T-helper 2 cell treated with Interferon-gamma antibody and Interleukin-4, amounts not matched to agents 5 μg/mL and 100 μg/mL, for 36 hours (primary cell): Measurements from ENCODE around the gene FBLN2.

Experiments used
- DNase-seq: peaks from one replicate; pipeline ENCODE4 v3.0.0; 2021; ENCODE audit warnings: low spot score
- H3K27ac Mint-ChIP-seq: one replicate; pipeline ENCODE4 v1.8.0; 2021; ENCODE audit warnings: mild to moderate bottlenecking, mixed read lengths
- H3K27me3 Mint-ChIP-seq: one replicate; pipeline ENCODE4 v1.8.0; 2021; ENCODE audit warnings: low read depth, mixed read lengths
- H3K36me3 Mint-ChIP-seq: one replicate; pipeline ENCODE4 v1.8.0; 2021; ENCODE audit warnings: low read depth, mixed read lengths
- H3K4me1 Mint-ChIP-seq: one replicate; pipeline ENCODE4 v1.8.0; 2021; ENCODE audit warnings: low read depth, mixed read lengths
- H3K4me3 Mint-ChIP-seq: one replicate; pipeline ENCODE4 v1.8.0; 2022; ENCODE audit warnings: mild to moderate bottlenecking, moderate library complexity, mixed read lengths
- H3K9me3 Mint-ChIP-seq: one replicate; pipeline ENCODE4 v1.8.0; 2021; ENCODE audit warnings: mixed read lengths

FBLN2 gene

DNA sequence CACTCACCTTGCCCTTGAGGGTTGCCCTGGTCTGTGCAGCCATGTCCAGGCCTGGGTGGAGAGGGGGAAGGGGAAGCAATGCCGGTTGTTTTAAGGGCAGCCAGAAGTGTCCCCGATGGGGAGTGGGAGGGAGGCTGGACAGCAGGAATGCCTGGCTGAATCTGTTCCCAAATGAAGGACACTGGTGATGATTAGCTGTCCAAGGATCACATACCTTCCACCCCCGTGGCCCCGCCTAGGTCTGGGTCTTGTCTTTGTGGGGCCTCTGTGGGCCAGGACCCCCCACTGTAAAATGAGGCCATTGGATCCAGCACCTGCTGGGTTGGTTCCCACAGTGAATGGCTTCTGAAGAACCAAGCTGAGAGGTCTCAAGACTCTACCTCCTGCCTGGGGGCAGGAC lies 71.4 kb downstream of the FBLN2 start:
- H3K4me1 Mint-ChIP-seq: no peaks in the 10 kb centered on the region
- DNase-seq: no peak
- no peaks in the 10 kb centered on the region for H3K36me3 Mint-ChIP-seq
- H3K27me3 Mint-ChIP-seq: no peaks in the 10 kb centered on the region
- no peak overlapping the region for H3K27ac Mint-ChIP-seq
- no peaks in the 10 kb centered on the region for H3K9me3 Mint-ChIP-seq
- H3K4me3 Mint-ChIP-seq: no peak overlapping the region

GRCh38 chr3:13620776-13621365 lies 71.9 kb downstream of the FBLN2 start:
- Mint-ChIP-seq H3K36me3 (no peaks in the 10 kb centered on the region), H3K27ac (no peak overlapping the region), H3K4me3 (no peak overlapping the region)

GRCh38 chr3:13621381-13622221 lies 72.7 kb downstream of the FBLN2 start:
- Mint-ChIP-seq H3K27ac (peak overlapping the region; percentile 86), H3K36me3 (no peaks in the 10 kb centered on the region), H3K4me1 (no peaks in the 10 kb centered on the region), H3K9me3 (no peaks in the 10 kb centered on the region), H3K27me3 (no peaks in the 10 kb centered on the region), H3K4me3 (peak overlapping the region; percentile 65)
- no peak for DNase-seq

More at GRCh38 chr3:13620776-13621365, 71.9 kb downstream of the FBLN2 start:
- no peak for DNase-seq
- Mint-ChIP-seq H3K9me3 (no peaks in the 10 kb centered on the region), H3K27me3 (no peaks in the 10 kb centered on the region), H3K4me1 (no peaks in the 10 kb centered on the region)

GRCh38 chr3:13622356-13622755 lies 73.4 kb downstream of the FBLN2 start:
- DNase-seq: no peak
- Mint-ChIP-seq H3K4me1 (no peaks in the 10 kb centered on the region), H3K4me3 (no peak overlapping the region), H3K27ac (no peak overlapping the region), H3K9me3 (no peaks in the 10 kb centered on the region), H3K27me3 (no peaks in the 10 kb centered on the region), H3K36me3 (no peaks in the 10 kb centered on the region)

DNA sequence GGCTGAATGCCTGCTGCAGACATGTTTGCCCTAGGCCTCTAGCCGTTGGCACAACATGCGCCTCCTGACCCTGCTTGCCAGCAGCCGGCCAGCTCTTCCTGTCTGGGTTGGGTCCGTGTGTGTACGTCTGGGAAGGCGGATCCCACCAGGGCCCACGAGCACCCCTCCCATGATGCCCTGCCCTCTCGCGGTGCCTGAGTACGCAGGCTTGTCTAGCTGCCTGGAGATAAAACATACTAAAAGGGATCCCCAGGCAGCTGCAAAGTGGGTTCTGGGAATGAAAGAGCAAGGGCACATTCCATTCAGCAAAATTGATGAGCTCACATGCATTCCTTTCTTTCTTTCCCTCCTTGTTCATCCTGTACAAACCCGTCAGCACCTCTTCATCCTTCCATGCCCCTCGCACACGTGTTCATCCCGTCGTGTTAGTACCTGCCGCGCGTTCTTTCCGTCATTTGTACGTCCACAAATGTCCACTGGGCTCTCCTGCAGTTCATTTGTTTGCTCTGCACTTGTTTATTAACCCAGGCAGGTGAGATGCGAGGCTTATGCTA lies 74.3 kb downstream of the FBLN2 start:
- Mint-ChIP-seq H3K27ac (no peak overlapping the region), H3K4me1 (no peaks in the 10 kb centered on the region), H3K27me3 (no peaks in the 10 kb centered on the region), H3K4me3 (no peak overlapping the region), H3K9me3 (no peaks in the 10 kb centered on the region), H3K36me3 (no peaks in the 10 kb centered on the region)
- DNase-seq: no peak

GRCh38 chr3:13624021-13624420 lies 75.1 kb downstream of the FBLN2 start:
- H3K4me3 Mint-ChIP-seq: no peak overlapping the region
- no peaks in the 10 kb centered on the region for H3K27me3 Mint-ChIP-seq
- H3K36me3 Mint-ChIP-seq: no peaks in the 10 kb centered on the region
- no peaks in the 10 kb centered on the region for H3K4me1 Mint-ChIP-seq
- H3K9me3 Mint-ChIP-seq: no peaks in the 10 kb centered on the region
- no peak for DNase-seq
- H3K27ac Mint-ChIP-seq: no peak overlapping the region

- no peaks in the 10 kb centered on the region for H3K9me3 Mint-ChIP-seq
- no peaks in the 10 kb centered on the region for H3K27me3 Mint-ChIP-seq
- no peaks in the 10 kb centered on the region for H3K4me1 Mint-ChIP-seq
- no peak for DNase-seq
- H3K4me3 Mint-ChIP-seq: no peak overlapping the region
- no peaks in the 10 kb centered on the region for H3K36me3 Mint-ChIP-seq
- H3K27ac Mint-ChIP-seq: no peak overlapping the region
Observed at GRCh38 chr3:13624671-13625125, 75.8 kb downstream of the FBLN2 start.

- no peak for DNase-seq
- H3K4me3 Mint-ChIP-seq: no peak overlapping the region
- no peaks in the 10 kb centered on the region for H3K27me3 Mint-ChIP-seq
- H3K27ac Mint-ChIP-seq: no peak overlapping the region
- H3K36me3 Mint-ChIP-seq: no peaks in the 10 kb centered on the region
- no peaks in the 10 kb centered on the region for H3K9me3 Mint-ChIP-seq
- no peaks in the 10 kb centered on the region for H3K4me1 Mint-ChIP-seq
Observed at GRCh38 chr3:13626396-13626795, 77.5 kb downstream of the FBLN2 start.

GRCh38 chr3:13626915-13627460 lies 78.1 kb downstream of the FBLN2 start:
- no peaks in the 10 kb centered on the region for H3K36me3 Mint-ChIP-seq
- no peaks in the 10 kb centered on the region for H3K27me3 Mint-ChIP-seq
- H3K4me1 Mint-ChIP-seq: no peaks in the 10 kb centered on the region
- H3K4me3 Mint-ChIP-seq: no peak overlapping the region
- H3K27ac Mint-ChIP-seq: no peak overlapping the region
- H3K9me3 Mint-ChIP-seq: no peaks in the 10 kb centered on the region
- DNase-seq: no peak

DNA sequence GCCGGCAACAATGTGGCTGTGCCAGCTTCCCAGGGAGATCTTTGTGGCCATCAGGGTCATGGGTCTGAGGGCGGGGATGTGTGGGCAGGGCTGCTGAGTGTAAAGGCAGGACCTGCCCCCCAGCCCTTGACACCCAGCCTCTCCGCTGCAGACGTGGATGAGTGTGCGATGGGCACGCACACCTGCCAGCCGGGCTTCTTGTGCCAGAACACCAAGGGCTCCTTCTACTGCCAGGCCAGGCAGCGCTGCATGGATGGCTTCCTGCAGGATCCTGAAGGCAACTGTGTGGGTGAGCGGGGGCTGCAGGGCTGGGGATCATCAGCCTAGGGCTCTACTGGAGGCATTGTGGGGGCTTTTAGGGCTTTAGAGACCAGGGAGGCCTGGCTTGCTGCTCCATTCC lies 78.8 kb downstream of the FBLN2 start:
- Mint-ChIP-seq H3K9me3 (no peaks in the 10 kb centered on the region), H3K27me3 (no peaks in the 10 kb centered on the region), H3K27ac (no peak overlapping the region), H3K36me3 (no peaks in the 10 kb centered on the region), H3K4me3 (no peak overlapping the region), H3K4me1 (no peaks in the 10 kb centered on the region)
- no peak for DNase-seq

GRCh38 chr3:13628432-13628831 lies 79.5 kb downstream of the FBLN2 start:
- no peak for DNase-seq
- Mint-ChIP-seq H3K27ac (no peak overlapping the region), H3K27me3 (no peaks in the 10 kb centered on the region), H3K4me3 (no peak overlapping the region), H3K9me3 (no peaks in the 10 kb centered on the region), H3K4me1 (no peaks in the 10 kb centered on the region), H3K36me3 (no peaks in the 10 kb centered on the region)

- H3K4me3 Mint-ChIP-seq: no peak overlapping the region
- peak overlapping the region; percentile 19 for H3K27ac Mint-ChIP-seq
- no peaks in the 10 kb centered on the region for H3K36me3 Mint-ChIP-seq
- DNase-seq: no peak
- H3K9me3 Mint-ChIP-seq: no peaks in the 10 kb centered on the region
- no peaks in the 10 kb centered on the region for H3K27me3 Mint-ChIP-seq
- H3K4me1 Mint-ChIP-seq: no peaks in the 10 kb centered on the region
Observed at GRCh38 chr3:13628841-13629551, 80.1 kb downstream of the FBLN2 start.

GRCh38 chr3:13629644-13630043 lies 80.7 kb downstream of the FBLN2 start:
- Mint-ChIP-seq H3K36me3 (no peaks in the 10 kb centered on the region), H3K4me3 (no peak overlapping the region), H3K9me3 (no peaks in the 10 kb centered on the region), H3K27me3 (no peaks in the 10 kb centered on the region), H3K4me1 (no peaks in the 10 kb centered on the region), H3K27ac (peak overlapping the region; percentile 19)
- no peak for DNase-seq

GRCh38 chr3:13631256-13631655 lies 82.3 kb downstream of the FBLN2 start:
- no peak for DNase-seq
- Mint-ChIP-seq H3K4me1 (no peaks in the 10 kb centered on the region), H3K9me3 (no peaks in the 10 kb centered on the region), H3K36me3 (no peaks in the 10 kb centered on the region), H3K27me3 (no peaks in the 10 kb centered on the region), H3K27ac (no peak overlapping the region), H3K4me3 (no peak overlapping the region)
